ENCODE measurements around the gene ABR. TPM values are rescaled to one million over a fixed set of nuclear protein-coding genes. Genes with fewer than 3 reads are reported as not detected.
"Not testable (repeated sequence)": the region's sequence is repeated elsewhere in the genome, so short reads cannot be mapped to it uniquely, and the experiment has no call there.

Gene ABR
- total RNA-seq, 1 experiment from 2014 or later = 19.0 TPM

DNA sequence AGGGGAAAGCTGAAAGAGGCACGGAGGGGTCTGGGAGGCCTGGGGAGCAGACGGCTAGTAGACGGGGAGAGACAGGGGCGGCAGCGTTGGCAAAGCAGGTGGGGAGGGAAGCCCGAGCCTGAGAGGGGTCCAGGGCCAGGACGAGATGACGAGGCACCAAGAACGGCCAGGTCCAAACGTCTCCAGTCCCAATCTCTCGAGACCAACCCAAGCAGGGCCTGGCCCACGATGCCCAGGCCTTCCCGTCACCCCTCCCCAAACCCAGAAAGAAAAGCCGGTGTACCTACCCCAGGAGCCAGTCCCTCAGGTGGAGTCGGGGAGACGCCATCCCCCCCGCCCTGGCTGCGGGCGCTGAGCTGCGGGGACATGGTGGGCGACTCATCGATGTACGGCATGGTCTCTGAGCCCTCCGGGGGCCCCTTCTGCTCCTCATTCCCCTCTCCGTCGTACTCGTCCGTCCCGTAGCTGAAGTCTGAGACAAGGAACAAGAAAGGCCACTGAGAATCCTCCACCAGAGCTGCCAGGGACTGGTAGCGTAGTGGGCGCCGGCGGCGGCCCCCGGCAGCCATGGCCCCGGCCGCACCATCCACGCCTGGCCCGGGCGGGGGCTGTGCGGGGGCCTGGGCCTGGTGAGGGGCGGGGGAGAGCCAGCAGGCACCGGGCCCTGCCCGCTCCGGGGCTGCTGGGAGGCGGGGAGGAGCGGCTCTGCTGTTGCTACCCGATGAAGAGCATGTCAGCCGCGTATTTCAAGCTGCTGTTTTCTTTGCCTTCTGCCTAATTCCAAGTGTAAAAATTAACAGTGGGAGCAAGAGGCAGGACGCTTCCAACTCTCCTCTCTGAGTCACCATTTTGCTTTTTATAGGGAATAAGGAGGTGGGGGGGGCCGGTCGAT, 54.6 kb downstream of the ABR start:
- no peak for DNase-seq (ENCODE audit: extremely low read depth, low read depth)

DNA sequence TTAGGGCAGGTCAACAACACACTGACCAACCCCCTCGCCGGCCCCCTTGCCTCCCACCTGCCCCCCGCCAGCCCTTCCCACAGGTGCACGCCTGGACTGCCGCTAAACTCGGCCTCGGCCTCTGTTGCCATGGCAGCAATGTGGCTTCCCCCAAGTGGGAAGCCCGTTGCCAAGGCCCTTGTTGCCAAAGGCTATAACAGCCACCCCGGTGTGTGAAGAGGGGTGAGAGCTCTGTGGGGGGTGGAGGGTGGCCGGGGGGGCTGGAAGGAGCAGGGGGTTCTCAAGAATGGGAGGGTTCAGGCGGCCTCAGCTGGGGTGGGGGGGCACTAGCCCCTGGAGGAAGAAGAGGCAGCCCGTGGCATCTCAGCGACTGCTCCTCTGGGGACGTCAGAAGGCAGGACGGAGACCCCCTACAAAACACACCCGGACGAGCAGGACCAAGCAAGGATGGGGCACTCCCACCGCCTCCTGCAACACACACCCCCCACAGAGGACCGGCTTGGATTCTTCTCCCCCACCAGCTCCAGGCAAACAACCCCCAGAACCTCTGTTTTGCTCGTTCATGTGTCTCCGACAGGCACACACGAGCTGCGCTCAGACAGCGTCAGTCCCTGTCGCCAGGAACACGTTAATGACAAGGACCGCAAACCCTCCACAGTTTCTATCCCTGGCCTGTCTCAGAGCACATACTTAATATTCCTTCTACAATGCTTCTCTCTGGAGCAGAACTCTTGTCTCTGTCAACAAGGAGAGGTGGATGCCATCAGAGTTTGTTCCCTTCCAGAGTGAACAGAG, 55.7 kb downstream of the ABR start:
- DNase-seq (ENCODE audit: extremely low read depth, low read depth) = no peak

DNA sequence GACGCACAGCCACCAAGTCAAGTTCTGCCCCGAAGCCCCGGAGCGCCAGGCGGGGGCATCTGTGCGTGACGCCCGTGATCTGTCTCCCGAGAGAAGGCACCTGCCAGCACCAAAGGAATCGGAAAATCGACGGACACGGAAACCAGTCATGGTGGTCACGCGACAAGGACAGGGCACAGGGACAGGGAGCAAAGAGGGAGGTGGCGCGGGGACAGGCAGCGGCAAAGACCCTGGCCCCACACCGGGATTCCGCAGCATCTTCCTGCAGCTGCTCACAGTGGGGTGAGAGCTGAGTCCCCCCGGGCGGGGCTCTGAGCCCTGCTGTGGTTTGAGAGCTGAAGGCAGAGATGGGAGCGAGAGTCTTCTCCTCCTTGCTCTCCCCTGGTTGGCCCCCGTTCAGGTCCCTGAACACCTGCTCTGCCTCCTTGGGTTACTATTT, 56.4 kb downstream of the ABR start:
- no peak for DNase-seq (ENCODE audit: extremely low read depth, low read depth)

DNA sequence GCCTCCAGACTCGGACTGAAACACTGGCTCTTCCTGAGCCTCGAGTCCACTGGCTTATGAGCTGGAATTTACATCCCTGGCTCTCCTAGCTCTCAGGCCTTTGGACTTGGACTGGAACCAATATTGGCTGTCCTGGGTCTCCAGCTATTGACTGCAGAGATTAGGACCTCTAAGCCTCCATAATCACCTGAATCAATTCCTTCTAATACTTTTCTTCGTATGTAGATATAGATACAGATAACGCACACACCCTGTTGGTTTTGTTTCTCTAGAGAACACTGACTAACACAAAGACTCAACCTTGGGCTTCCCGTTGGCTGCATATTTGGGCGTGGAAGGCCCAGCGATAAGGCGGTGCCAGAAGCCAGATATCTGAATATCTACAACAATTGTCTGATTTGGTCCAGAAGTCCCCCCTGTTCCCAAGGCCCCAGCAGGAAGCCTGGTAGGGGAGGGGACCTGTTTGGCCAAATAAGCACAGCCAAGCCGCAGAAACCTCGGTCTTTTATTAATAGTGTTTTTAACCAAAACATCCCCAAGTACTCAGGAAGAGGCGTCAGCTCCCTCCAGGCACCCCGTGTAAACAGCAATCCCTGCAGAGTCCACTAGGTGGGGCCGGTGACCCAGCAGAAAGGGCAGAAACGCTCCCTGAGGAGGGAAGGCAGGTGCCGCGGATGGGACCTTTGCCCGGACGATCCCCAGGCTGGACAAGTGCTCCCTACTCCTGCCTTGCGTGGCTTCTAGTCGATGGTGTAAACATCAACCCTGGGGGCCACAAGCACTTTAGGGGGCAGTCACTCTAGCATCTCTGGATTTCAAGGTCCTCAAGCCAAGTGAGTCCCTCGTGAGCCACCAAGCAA, 57.0 kb downstream of the ABR start:
- DNase-seq (ENCODE audit: extremely low read depth, low read depth) = peak; percentile 66

DNA sequence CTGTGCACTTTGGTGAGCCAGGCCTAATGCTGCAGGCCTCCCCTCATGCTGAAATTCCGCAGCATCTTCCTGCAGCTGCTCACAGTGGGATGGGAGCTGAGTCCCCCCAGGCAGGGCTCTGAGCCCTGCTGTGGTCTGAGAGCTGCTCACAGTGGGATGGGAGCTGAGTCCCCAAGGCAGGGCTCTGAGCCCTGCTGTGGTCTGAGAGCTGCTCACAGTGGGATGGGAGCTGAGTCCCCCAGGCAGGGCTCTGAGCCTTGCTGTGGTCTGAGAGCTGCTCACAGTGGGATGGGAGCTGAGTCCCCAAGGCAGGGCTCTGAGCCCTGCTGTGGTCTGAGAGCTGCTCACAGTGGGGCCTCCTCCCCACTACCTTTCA, 58.4 kb downstream of the ABR start:
- not testable (repeated sequence) for DNase-seq (ENCODE audit: extremely low read depth, low read depth)

DNA sequence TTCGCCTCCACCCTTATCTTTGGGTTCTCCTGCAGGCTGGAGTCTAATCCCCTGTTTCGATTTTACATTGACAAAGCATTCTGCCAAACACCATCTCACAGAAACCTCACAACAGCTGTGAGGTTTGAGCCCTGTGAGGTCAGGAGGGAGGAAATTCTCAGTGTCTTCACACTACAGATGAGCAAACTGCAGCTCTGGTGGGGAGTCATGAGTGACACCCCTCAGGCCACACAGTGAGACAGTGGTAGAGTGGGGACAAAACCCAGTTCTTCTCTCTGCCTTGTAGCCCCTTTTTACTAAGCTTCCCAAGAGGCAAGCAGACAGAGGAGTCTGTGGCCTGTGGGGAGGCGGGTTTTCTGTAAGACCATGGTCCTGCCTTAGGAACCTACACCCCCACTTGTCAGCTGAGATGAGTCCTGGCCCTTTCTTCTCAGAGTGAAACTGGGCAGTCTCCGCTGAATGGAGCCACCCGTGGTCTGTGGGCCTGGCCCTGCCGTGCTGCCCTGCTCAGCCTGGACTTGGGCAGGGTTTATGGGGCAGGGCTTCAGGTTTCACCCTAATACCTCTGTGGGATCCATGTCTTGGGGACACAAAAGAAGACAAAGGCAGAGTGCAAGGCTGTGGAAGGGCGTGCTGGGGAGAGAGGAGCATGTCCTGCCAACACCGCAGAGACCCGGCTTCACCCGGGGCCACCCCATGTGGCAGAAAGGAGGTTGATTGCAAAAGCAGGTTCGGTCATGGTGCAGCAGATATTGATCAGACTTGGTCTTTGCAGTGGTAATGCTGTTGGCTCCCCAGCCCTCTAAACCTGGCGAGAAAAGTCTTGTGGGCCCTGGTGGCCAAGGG, 59.0 kb downstream of the ABR start:
- DNase-seq (ENCODE audit: extremely low read depth, low read depth) = no peak

DNA sequence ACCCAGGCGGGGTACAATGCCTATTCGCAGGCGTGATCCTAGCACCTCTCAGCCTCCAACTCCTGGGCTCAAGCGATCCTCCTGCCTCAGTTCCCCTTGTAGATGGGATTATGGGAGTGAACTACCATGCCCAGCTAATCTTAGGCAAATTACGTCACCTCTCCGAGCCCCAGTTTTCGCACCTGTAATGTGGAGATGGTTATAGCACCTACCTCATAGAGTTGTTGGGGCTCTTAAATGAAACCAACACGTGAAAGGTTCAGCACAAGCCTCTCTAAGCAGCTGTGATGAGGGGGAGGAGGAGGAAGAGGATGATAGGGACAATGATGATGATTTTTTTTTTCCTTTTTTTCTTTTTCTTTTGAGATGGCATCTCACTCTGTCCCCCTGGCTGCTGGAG, 59.9 kb downstream of the ABR start:
- DNase-seq (ENCODE audit: extremely low read depth, low read depth) = no peak

DNA sequence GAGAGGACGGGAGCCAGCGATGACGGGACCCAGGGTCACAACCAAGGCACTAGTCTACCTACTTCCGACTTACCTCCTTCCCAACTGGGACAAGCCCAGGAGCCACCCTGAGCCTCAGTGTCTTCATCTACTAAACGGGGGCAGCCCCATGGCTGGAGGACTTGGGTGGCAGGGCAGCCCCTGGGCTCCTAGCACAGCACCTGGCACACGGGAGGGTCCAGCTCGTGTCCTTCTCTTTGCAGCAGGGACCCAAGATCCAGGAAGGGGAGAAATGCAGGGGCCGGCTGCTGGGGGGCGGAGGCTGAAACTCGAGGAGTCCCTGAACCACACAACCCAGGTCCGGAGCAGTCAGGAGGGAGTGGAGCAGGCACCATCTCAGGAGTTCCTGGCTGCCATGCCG, 63.2 kb downstream of the ABR start:
- no peak for DNase-seq (ENCODE audit: extremely low read depth, low read depth)

DNA sequence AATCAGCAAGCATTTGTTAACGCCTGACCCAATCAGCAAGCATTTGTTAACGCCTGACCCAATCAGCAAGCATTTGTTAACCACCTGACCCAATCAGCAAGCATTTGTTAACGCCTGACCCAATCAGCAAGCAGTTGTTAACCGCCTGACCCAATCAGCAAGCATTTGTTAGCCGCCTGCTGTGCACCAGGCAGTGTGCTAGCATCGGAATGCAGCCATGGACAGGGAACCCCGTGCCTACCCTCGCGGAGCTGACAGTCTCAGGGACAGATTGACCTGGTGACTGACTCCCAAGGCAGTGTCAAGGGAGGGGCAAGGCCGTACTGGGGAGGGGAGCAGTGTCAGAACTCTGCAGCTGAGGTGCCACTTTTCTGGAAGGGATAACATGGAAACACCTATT, 66.9 kb downstream of the ABR start:
- DNase-seq (ENCODE audit: extremely low read depth, low read depth) = no peak

DNA sequence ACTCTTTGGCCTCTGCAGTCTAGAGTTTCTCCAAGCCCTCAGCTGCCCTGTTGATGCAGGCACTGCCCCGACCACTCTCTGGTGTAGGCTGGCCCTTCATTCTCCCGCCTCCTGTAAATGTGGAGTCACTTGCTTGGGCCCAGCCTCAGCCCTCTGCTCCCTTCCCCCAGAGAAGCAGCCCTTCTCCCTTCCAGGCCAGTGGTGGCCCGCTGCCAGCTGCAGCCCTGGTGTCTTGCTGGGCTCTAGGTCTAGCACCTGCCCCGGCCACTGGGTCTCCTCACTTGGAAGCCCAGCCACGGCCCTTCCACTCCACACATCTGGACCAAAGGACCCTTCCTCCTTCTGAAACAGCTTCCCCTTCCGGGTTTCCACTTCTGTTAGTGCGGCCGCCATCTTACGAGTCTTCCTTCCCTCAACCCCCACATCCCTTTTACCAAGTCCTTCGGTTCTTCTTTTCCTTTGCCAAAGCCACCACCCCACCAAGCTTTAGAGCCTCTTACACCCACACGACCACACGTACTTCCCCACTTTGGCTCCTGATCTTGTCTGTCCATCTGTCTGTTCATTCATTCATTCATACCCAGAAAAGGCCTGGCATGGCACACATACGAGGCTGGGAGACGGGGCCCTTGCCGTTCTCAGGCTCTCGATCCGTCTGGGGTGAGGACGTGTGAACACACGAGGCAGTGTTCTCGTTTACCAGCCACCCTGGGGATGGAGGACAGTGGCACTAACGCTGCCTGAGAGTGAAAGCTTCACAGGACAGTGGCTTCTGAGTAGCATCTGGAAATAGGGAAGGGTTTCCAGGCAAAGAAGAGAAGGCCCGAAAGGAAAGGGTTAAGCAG, 68.0 kb downstream of the ABR start:
- DNase-seq (ENCODE audit: extremely low read depth, low read depth) = no peak

DNA sequence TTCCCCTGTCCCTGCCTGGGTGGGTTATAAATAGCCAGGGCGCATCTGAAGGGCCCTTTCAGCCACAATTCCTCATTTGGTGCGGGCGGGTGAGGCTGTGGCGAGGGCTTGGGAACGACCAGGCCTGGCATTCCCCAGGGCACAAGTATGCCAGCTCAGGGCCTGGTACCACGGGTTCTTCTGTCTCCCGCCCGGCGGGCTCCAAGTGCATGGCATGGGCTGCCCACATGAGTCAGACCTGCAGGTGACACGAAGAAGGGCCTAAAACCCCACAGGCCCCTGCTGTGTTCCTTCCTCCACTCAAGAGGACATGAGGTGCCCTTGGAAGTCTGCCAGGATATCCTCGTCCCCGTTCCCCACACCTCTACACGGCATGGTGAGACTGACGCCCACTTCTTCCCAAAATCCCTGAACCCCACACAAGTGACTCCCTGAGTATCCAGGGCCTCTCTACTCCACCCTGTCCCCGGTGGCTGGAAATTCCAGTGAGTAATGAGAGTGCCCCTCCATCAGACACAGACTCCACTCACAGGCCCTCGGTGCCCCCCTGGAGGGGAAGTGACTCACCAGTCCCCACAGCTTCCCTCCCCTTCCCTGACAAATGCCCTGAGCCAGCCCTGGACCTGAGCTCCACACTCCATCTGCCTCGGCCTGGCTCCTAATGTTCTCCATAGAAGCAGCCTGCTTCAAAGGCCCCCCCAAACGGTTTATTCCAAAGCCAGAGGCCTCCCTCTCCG, 68.8 kb downstream of the ABR start:
- no peak for DNase-seq (ENCODE audit: extremely low read depth, low read depth)

DNA sequence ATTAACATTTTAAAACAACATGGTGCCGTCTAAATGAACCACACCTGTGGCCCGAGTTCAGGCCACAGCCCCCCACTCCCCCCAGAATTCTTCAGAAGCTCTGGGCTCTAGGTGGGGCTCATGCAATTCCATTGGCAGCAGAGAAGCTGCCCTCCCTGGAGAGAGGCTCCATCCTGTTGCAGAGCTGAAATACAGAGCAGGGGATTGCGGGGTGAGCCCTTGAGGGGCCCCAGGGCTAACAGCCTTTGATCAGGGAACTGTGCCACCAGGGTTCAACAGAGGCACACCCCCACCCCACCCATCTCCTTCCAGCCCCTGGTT, 69.3 kb downstream of the ABR start:
- DNase-seq (ENCODE audit: extremely low read depth, low read depth) = no peak

DNA sequence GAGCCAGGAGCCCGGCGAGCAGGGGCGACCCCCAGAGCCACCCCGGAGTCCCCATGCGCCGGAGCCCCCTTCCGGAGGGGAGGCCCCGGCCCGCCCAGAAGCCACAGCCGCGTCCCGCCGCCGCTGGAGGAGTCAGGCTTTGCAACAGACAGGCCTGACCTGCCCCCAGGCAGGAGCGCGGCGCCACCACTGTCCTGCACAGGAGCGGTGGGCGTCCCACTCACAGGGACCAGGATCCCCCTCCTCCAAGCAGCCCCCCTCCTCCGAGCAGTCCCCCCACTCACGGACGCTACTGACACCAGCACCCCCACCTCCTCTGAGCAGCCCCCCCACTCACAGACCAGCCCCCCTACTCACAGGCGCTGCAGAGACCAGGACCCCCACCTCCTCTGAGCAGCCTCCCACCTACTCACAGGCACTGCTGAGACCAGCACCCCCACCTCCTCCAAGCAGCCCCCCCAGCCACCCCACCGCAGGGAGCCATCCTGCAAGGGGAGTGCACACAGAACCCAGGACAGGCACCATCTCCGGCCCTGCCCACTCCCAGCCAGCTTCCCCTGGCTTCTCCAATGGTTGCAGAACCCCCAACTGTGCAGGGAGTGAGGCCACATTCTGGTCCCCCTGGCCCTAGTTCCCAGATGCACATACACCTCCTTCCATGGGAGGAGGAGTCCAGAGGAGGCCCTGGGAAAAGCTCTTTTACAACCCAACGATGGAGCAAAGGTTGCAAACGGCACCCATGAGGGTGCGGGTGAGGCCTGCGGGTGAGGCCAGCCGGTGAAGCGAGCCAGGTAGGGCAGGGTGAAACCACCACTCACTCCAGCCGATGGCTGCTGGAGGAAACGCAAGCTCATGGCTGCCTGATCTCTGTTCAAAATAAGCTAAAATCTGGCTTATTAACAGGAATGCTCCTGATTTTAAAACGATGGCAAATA, 69.9 kb downstream of the ABR start:
- DNase-seq (ENCODE audit: extremely low read depth, low read depth) = no peak

DNA sequence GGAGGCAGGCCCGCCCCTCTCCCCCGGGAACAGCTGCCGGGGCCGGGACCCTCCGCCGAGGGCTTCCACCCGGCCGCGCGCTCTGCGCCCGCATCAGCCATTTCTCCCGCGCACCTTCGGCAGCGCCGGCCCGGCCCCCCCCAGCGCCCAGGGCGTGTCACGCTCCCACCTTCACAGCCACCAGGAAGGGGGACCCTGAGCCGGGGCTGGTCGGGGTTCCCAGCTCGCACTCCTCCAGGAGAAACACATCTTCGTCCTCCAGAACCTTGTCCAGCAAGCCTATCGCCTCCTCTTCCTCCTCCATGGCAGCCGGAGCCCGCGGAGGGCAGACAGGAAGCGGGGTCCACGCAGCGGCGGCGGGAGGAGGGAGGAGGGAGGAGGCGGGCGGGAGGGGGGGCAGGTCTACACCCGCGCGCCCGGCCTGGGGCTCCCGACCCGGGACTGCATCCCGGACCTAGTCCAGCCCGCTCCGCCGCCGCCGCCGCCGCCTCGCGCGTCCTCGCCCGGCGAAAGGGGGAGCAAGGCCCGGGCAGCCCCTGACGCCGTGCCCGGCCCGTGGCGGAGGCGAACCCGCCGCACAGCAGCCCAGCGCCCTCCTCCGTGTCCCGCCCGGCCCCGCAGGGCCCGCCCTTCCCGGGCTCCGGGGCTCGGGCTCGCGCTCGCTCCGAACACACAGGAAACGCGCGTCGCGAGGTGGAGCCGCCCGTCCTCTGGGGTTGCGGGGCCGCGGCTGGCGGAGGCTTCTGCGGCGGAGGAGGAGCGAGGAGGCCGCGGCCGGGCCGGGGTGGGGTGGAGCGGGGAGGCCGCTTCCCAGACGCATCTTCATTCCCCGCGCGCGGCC, 70.8 kb downstream of the ABR start:
- DNase-seq (ENCODE audit: extremely low read depth, low read depth) = peak; percentile 24

DNA sequence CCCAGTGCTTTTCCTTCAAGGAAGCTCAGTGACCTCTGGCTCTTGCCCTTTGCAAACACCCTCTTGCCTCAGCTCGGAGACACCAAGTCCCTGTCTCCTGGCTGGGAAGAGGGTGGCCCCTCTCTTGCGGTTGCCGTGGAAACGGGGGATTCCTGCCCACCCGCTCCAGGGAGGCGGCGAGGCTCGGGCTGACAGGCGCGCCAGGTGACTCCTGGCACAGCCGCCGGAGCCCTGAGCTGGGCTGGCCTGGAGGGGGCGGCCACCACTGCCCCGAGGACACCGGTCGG, 71.4 kb downstream of the ABR start:
- no peak for DNase-seq (ENCODE audit: extremely low read depth, low read depth)

DNA sequence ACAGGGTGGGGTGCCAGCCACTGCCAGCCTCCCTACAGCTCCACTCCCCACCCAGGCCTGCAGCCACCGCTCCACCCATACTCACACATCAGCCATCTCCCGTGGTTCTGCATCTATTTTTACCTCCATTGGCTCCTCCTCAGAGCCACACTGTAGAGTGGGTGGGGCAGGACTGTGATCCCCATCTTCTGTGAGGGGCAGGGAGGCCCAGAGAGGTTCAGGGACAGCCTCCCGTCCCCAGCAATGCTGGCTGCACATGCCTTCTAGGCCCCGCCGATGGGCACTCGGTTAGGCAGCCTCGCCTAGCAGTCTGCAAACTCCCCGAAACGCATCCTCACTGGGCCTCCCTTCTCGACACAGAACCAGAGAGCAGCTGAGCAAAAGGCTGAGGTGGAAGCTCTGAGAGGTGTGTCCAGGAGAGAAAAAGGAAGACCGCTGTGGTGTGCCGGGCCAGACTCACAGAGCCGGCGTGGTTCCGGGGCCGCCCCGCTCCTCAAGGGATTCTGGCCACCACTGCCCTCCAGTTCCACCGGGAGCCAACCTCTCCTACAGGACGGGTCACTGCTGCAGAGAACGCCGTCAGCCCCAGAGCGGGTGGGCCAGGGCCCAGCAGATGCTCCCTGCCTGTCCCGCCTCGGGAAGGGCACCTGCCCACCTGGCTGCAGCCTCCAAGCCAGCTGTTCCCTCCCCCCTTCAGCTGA, 71.9 kb downstream of the ABR start:
- DNase-seq (ENCODE audit: extremely low read depth, low read depth) = no peak

Measured in NCI-H460 (cell line).